Tibial nerve (tissue), 4 donors: ENCODE data around the gene ZFX. TPM values are rescaled to one million over a fixed set of nuclear protein-coding genes. Genes with fewer than 3 reads are reported as not detected.

Experiments
- DNase-seq, 2 donors: peaks; one replicate each; pipeline ENCODE4 v3.0.0-alpha.2; 2019; ENCODE audit warnings: low spot score in 2 of 2
- H3K27ac ChIP-seq, 4 donors: fragments of 200-600 bp; sonication (generic) in 3 of 4; one replicate each; pipeline ENCODE4 v1.5.1; 2017 to 2019; ENCODE audit warnings: mild to moderate bottlenecking in 1 of 4
- H3K27me3 ChIP-seq, 2 donors: fragments of 200-600 bp; sonication (generic) in 1 of 2; one replicate each; pipeline versions ENCODE4 v1.5.1 to v1.6.0; 2017 to 2019
- H3K36me3 ChIP-seq, 3 donors: fragments of 200-600 bp; sonication (generic); one replicate each; pipeline ENCODE4 v1.5.1; 2018 to 2019
- H3K4me1 ChIP-seq, 4 donors: fragments of 200-600 bp; sonication (generic) in 3 of 4; one replicate each; pipeline ENCODE4 v1.5.1; 2017 to 2019
- H3K4me3 ChIP-seq, 4 donors: fragments of 200-600 bp; sonication (generic) in 3 of 4; one replicate each; pipeline ENCODE4 v1.5.1; 2017 to 2019; ENCODE audit warnings: mild to moderate bottlenecking in 1 of 4, moderate library complexity in 1 of 4
- H3K9me3 ChIP-seq, 4 donors: fragments of 200-600 bp; sonication (generic) in 3 of 4; one replicate each; pipeline ENCODE4 v1.5.1; 2017 to 2019
- CTCF ChIP-seq, 5 experiments: fragments of 200-600 bp in 3 of 5; fragments of 450-650 bp in 2 of 5; sonication (generic) in 3 of 5; IDR thresholded peaks; one replicate each; pipeline ENCODE4 v1.5.1; 2016 to 2019; ENCODE audit warnings: antibody characterized with exemption in 5 of 5, mild to moderate bottlenecking in 3 of 5, moderate library complexity in 2 of 5
- EP300 ChIP-seq, 2 donors: sonication (generic); formaldehyde crosslinking; IDR thresholded peaks; one replicate each; pipeline ENCODE4 v1.6.1; 2017; ENCODE audit warnings: antibody characterized with exemption in 2 of 2, mild to moderate bottlenecking in 1 of 2
- POLR2A ChIP-seq, 2 donors: fragments of 450-650 bp; IDR thresholded peaks; one replicate each; pipeline ENCODE4 v1.6.1; 2017; ENCODE audit warnings: antibody characterized with exemption in 2 of 2, mild to moderate bottlenecking in 2 of 2, moderate library complexity in 2 of 2
- WGBS, 2 donors: methylation state at CpG; one replicate each; pipeline ENCODE4 v1.1.5; 2018; 5-methylcytosine and 5-hydroxymethylcytosine counted together
- total RNA-seq, 4 donors: library from RNA; depleted of rRNA; stranded (reverse); fragments of >200 nt; gene quantifications; one replicate each; pipeline ENCODE4 v1.1.0, GENCODE V29; 2016

The ZFX gene
- total RNA-seq, 4 donors from 2014 or later = 30.4 to 136 (median 33.3) TPM

DNA sequence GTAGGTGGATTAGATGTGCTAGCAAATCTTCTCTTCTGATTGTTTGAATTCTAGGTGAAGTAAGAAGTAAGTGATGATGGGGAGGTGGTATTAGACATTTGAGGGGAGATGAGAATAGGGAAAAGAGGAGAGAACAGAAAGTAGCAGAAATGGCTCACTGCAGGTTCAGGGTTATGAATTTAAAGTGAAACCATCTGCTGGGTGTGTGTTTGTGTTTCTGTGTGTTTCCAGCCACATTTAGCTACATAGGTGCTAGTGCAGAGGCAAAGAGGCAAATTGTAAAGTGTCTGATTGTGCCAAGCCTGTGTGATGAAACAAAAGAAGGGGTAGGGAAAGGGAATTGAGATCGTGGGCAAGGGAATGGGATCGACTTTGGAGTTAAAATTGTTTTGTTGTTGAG, 50.6 kb downstream of the ZFX start:
- no peak for DNase-seq
- Histone ChIP-seq H3K27ac (no peak overlapping the region), H3K36me3 (no peaks in the 10 kb centered on the region), H3K9me3 (no peaks in the 10 kb centered on the region), H3K4me1 (peaks cover 0 to 14% (median 3%) of the 10 kb centered on the region in 4 donors), H3K4me3 (no peak overlapping the region), H3K27me3 (no peaks in the 10 kb centered on the region)
- WGBS, 2 donors = 48 to 77% methylated on average over 2 of the region's 2 CpGs
- TF ChIP-seq POLR2A (IDR thresholded peaks at IDR 0.05) = no peak
- TF ChIP-seq EP300 (IDR thresholded peaks at IDR 0.05) = no peak
- TF ChIP-seq CTCF (IDR thresholded peaks at IDR 0.05) = no peak

GRCh38 chrX:24201216-24201615, 51.7 kb downstream of the ZFX start:
- no peaks in the 10 kb centered on the region for H3K36me3 ChIP-seq

GRCh38 chrX:24202465-24203031, 53.0 kb downstream of the ZFX start:
- Histone ChIP-seq H3K4me1 (peaks cover 0 to 14% (median 5%) of the 10 kb centered on the region in 4 donors), H3K27me3 (no peaks in the 10 kb centered on the region), H3K27ac (no peak overlapping the region), H3K4me3 (no peak overlapping the region), H3K36me3 (no peaks in the 10 kb centered on the region), H3K9me3 (no peaks in the 10 kb centered on the region)
- DNase-seq = no peak
- TF ChIP-seq EP300 (IDR thresholded peaks at IDR 0.05) = no peak
- TF ChIP-seq CTCF (IDR thresholded peaks at IDR 0.05) = no peak
- no peak for TF ChIP-seq POLR2A (IDR thresholded peaks at IDR 0.05)
- 69 to 75% methylated on average over 6 of the region's 6 CpGs for WGBS, 2 donors

More at GRCh38 chrX:24201216-24201615, 51.7 kb downstream of the ZFX start:
- Histone ChIP-seq H3K4me3 (no peak overlapping the region), H3K9me3 (no peaks in the 10 kb centered on the region), H3K27ac (no peak overlapping the region), H3K4me1 (peaks cover 0 to 14% (median 5%) of the 10 kb centered on the region in 4 donors), H3K27me3 (no peaks in the 10 kb centered on the region)
- 86% methylated on average over 1 of the region's 1 CpG for WGBS, 2 donors
- TF ChIP-seq POLR2A (IDR thresholded peaks at IDR 0.05) = no peak
- TF ChIP-seq CTCF (IDR thresholded peaks at IDR 0.05) = no peak
- no peak for TF ChIP-seq EP300 (IDR thresholded peaks at IDR 0.05)
- no peak for DNase-seq

DNA sequence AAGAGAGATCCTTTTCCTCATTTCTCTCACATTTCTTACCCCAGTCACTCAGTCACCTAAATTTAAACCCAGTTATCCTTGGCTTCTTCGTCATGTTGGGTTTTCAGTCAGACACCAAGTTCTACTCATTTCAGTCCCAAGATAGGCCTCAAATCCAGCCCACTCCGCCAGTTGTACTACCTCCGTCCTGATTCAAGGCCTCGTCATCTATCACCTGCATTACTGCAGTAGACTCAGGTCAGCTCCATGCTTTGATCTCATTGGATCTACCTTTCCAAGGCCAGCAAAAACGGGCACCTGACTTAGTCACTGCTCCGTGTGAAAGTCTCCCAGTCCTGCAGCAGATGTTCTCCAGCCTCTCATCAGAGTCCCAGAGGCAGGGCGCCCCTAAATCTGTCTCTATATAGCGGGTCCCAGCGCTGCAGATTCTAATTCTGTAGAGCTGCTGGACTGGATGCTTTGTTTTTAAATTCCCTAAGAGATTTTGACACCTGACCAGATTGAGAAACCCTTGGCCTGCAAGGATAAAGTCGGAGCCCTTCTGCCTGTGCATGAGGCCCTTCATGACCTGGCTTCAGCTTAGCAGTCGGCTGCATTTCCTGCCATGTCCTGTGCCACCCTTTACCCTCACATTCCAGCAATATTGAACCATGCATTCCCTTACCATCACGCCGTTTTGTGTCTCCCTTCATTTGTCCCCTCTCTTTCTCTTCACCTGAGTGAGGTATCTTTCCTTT, 53.7 kb downstream of the ZFX start:
- DNase-seq = no peak
- peaks cover 0 to 5% (median 5%) of the 10 kb centered on the region in 3 donors for H3K36me3 ChIP-seq
- WGBS, 2 donors = 89 to 91% methylated on average over 13 of the region's 13 CpGs
- no peaks in the 10 kb centered on the region for H3K27me3 ChIP-seq
- no peak overlapping the region for H3K27ac ChIP-seq
- peaks cover 0 to 14% (median 5%) of the 10 kb centered on the region in 4 donors for H3K4me1 ChIP-seq
- no peak for TF ChIP-seq POLR2A (IDR thresholded peaks at IDR 0.05)
- TF ChIP-seq EP300 (IDR thresholded peaks at IDR 0.05) = no peak
- TF ChIP-seq CTCF (IDR thresholded peaks at IDR 0.05) = no peak
- no peak overlapping the region for H3K4me3 ChIP-seq
- H3K9me3 ChIP-seq = no peaks in the 10 kb centered on the region

DNA sequence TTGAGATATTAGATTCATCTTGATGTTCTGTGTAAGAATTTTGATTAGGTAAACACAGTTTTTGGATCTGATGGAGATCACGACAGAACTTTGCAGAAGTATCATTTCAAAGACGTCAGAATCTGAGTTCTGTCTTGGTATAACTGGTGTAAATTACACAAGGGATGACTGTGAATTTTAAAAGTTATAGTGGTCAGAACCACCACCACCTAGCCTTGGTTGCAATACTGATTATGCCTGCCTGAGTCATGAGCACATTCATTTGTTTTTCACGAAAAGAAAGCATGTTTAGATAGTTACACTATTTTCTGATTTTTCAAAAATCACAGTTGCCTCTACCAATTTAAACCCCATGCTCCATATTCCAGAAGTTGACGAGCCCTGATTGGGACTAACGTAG, 54.8 kb downstream of the ZFX start:
- Histone ChIP-seq H3K27ac (no peak overlapping the region), H3K9me3 (no peaks in the 10 kb centered on the region), H3K27me3 (no peaks in the 10 kb centered on the region), H3K36me3 (peaks cover 0 to 15% (median 5%) of the 10 kb centered on the region in 3 donors), H3K4me1 (peaks cover 0 to 14% (median 5%) of the 10 kb centered on the region in 4 donors), H3K4me3 (no peak overlapping the region)
- TF ChIP-seq EP300 (IDR thresholded peaks at IDR 0.05) (no peak), CTCF (IDR thresholded peaks at IDR 0.05) (no peak)
- no peak for DNase-seq
- 79 to 91% methylated on average over 5 of the region's 5 CpGs for WGBS, 2 donors
